ENCODE results near the gene LYRM9.

LYRM9 gene

DNA sequence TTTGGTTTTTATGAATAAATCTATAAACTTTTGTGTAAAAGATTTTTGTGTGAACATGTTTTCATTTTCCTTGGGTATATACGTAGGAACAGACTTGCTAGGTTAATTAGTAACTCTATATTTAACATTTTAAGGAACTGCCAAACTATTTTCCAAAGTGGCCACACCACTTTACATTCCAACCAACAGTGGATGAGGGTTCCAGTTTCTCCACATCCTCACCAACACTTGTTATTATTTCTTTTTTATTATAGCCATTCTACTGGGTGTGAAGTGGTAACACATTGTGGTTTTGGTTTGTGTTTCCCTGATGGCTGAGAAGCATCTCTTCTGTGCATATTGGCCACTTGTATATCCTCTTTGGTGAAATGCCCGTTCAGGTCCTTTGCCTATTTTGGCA, 20.0 kb downstream of the LYRM9 start:
- no peak for DNase-seq
- no peaks in the 10 kb centered on the region for H3K27me3 Mint-ChIP-seq
- H3K36me3 Mint-ChIP-seq (ENCODE audit: low read depth): peaks cover 3% of the 10 kb centered on the region
- H3K4me3 Mint-ChIP-seq: no peak overlapping the region
- H3K4me1 Mint-ChIP-seq (ENCODE audit: low read depth): peaks cover 1% of the 10 kb centered on the region
- peaks cover 2% of the 10 kb centered on the region for H3K9me3 Mint-ChIP-seq
- H3K27ac Mint-ChIP-seq: no peak overlapping the region

DNA sequence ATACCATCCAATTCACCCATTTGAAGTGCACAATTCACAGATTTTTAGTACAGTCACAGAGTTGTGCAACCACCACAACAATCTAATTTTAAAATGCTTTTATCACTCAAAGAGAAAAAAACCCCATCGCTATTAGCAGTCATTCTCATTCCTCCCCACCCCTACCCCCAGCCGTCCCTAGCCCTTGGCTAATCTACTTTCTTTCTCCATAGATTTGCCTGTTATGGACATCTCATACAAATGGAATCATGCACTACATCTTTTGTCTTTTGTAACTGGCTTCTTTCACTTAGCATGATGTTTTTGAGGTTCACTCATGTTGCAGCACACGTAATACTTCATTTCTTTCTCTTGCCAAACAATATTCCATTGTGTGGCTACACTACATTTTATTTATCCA, 20.4 kb downstream of the LYRM9 start:
- no peak for DNase-seq
- Mint-ChIP-seq H3K27ac (no peak overlapping the region), H3K4me1 (ENCODE audit: low read depth) (no peaks in the 10 kb centered on the region)

DNA sequence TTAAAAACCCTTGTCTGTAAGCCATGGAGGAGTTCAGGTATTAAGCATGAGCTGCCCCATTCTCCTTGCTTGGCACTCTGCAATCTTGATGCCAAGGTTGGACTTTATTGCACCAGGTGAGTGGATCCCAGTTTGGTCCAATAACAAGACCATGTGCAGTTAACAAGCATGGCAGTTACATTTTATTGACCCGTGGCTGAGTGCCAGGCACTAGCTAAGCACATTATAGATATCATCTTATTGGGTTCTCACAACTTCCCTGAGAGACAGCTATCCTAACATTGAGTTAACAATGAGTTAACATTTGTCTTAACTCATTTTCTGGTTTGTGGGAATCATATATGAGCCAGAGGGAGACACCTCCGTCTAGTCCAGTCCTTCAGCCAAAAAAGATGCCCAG, 21.8 kb downstream of the LYRM9 start:
- Mint-ChIP-seq H3K27ac (no peak overlapping the region), H3K27me3 (no peaks in the 10 kb centered on the region), H3K4me3 (no peak overlapping the region), H3K36me3 (ENCODE audit: low read depth) (peaks cover 3% of the 10 kb centered on the region), H3K4me1 (ENCODE audit: low read depth) (no peaks in the 10 kb centered on the region), H3K9me3 (peaks cover 2% of the 10 kb centered on the region)
- no peak for DNase-seq

More for the DNA sequence above, 20.4 kb downstream of the LYRM9 start:
- Mint-ChIP-seq H3K9me3 (peaks cover 2% of the 10 kb centered on the region), H3K36me3 (ENCODE audit: low read depth) (peaks cover 3% of the 10 kb centered on the region), H3K27me3 (no peaks in the 10 kb centered on the region), H3K4me3 (no peak overlapping the region)

DNA sequence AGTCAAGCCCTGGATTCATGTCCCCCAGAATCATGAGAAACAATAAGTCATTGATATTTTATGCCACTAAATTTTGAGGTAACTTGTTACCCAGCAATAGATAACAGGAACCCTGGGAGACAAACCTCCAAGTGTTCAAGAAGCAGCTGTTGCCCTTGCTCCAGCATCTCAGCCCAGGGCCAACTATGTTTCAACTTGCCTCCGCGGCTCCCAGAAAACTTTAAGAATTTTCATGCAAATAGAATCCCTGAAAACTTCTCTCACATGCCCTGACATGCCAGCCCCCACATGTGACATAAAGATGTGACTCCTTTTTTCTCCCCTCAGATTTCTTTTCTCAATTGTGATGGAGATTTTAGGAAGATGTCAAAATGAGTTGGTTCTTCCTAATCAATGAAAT, 22.8 kb downstream of the LYRM9 start:
- no peak overlapping the region for H3K4me3 Mint-ChIP-seq
- H3K27me3 Mint-ChIP-seq: no peaks in the 10 kb centered on the region
- H3K4me1 Mint-ChIP-seq (ENCODE audit: low read depth): no peaks in the 10 kb centered on the region
- no peak for DNase-seq
- no peak overlapping the region for H3K27ac Mint-ChIP-seq
- H3K36me3 Mint-ChIP-seq (ENCODE audit: low read depth): peaks cover 3% of the 10 kb centered on the region
- peaks cover 2% of the 10 kb centered on the region for H3K9me3 Mint-ChIP-seq

DNA sequence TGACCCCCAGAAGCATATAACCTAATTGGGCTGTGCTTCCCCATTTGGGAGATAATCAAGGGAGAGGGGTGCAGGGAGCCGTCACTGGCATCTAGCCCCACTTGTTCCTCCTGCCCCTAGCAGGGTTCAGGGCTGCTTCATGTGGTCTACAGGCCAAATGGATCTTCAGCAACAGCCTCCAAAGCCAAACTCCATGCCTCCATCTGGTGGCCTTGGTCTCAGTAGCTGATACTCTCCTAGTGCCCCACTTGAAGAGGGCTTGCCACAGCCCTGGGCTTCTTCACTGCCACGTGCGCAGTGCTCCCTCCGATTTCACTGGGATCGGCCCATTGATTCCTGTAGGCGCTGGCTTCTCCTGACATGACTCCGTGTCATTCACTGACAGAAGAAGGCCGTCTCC, 24.6 kb downstream of the LYRM9 start:
- no peaks in the 10 kb centered on the region for H3K4me1 Mint-ChIP-seq (ENCODE audit: low read depth)
- no peak overlapping the region for H3K27ac Mint-ChIP-seq
- H3K9me3 Mint-ChIP-seq: peaks cover 2% of the 10 kb centered on the region
- H3K36me3 Mint-ChIP-seq (ENCODE audit: low read depth): no peaks in the 10 kb centered on the region
- no peak for DNase-seq
- H3K27me3 Mint-ChIP-seq: no peaks in the 10 kb centered on the region
- no peak overlapping the region for H3K4me3 Mint-ChIP-seq

DNA sequence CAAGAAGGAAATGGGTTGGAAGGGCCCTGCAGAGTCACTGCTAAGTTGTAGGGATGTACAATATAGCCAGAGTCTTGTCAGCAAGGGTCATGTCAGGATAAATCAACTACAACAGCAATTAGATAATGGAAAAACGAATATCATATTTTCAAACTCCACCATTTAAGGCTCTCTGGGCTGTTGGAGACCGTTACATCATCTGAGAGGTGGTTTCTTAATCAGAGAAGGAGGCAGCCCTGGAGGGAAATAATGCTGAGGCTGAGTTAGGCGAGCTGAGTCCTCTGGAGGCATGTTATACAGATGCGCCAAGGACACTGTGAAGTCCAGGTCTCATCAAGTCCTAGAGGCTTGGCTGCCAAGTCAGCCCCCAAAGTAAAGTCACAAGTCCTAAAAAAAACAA, 30.3 kb downstream of the LYRM9 start:
- Mint-ChIP-seq H3K36me3 (ENCODE audit: low read depth) (no peaks in the 10 kb centered on the region), H3K4me3 (no peak overlapping the region), H3K27ac (no peak overlapping the region), H3K9me3 (no peaks in the 10 kb centered on the region), H3K27me3 (no peaks in the 10 kb centered on the region), H3K4me1 (ENCODE audit: low read depth) (no peaks in the 10 kb centered on the region)
- no peak for DNase-seq

DNA sequence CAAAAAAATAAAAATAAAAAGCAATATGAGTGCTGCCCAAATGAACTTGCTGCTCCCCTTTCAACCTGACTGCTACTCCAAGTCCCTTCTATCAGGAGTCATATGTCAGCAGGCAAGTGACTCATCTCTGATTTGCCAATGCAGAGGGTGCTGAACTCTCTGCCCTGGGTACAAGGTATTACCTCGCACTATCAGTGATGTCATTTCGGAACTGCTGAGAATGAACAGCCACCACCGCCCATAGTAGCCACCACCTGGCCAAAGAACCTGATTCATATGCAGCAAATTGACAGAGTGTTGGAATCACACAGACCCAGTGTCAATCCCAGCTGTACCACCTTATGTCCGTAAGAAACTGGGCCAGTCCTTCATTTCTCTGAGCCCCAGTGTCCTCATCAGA, 31.2 kb downstream of the LYRM9 start:
- DNase-seq: no peak
- Mint-ChIP-seq H3K27me3 (no peaks in the 10 kb centered on the region), H3K9me3 (no peaks in the 10 kb centered on the region), H3K4me3 (no peak overlapping the region), H3K36me3 (ENCODE audit: low read depth) (no peaks in the 10 kb centered on the region), H3K27ac (no peak overlapping the region), H3K4me1 (ENCODE audit: low read depth) (no peaks in the 10 kb centered on the region)

DNA sequence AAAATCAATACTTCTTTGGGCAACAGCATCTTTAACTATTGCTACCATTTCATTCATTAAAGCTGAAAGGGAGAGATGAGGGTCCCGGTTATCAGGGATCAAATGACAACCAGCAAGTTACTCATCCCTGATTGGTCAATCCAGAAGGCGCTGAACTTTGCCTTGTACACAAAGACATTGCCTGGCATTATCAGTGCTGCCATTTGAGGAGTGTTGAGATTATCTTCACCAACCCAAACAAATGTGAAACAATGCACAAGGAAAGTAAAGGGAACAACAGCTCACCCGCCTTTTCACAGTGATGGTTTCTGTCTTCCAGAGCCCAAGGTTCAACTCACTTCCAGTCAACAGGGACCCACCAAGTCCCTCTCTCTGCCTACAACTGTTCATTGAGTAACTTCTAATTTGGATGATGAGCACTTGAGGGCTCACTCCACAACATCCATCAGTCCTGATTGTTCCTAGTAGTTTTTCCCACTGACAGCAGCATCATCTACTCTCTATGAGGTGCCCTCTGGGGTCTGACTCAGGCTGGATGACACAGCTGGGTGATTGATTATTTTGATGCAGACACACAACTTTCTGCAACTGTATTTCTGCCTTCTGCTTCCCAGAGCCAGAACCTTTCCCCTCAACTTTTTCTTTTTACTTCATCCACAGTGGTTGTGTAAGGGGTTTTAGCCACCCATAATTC, 32.0 kb downstream of the LYRM9 start:
- Mint-ChIP-seq H3K27me3 (no peaks in the 10 kb centered on the region), H3K36me3 (ENCODE audit: low read depth) (no peaks in the 10 kb centered on the region), H3K9me3 (no peaks in the 10 kb centered on the region), H3K4me3 (no peak overlapping the region), H3K4me1 (ENCODE audit: low read depth) (no peaks in the 10 kb centered on the region), H3K27ac (no peak overlapping the region)
- no peak for DNase-seq

DNA sequence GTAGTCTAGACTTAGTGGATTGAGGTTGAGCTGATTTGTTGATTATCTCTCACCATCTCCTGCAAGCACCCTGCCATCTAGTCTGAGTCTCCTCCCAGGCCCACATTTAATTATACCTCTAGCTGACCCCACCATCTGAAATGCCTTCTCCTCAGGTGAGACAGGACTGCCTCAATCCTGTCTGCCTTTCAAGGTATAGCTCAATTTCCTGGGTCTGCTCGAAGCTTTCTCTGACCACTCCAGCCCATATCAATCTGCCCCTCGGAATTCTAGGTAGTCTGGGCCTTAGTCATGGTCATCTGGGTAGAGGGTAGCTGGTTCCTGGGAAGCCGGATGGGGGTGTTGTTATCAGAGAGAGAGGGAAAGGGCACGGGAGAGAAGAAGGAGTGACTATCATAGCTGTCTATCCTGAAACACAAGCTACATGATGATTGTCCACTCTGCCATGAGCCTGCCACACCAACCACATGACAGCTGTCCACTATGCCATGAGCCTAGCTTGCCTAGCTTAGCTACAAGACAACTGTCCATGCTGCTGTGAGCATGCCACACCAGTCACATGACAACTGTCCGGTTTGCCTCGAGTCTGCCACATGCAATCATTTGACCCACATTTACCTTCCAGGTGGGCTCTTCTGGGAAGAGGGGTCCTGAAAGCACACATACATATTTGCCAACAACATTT, 34.4 kb downstream of the LYRM9 start:
- Mint-ChIP-seq H3K36me3 (ENCODE audit: low read depth) (no peaks in the 10 kb centered on the region), H3K9me3 (no peaks in the 10 kb centered on the region), H3K4me1 (ENCODE audit: low read depth) (no peaks in the 10 kb centered on the region), H3K27me3 (peaks cover under 1% of the 10 kb centered on the region), H3K27ac (no peak overlapping the region), H3K4me3 (no peak overlapping the region)
- no peak for DNase-seq

DNA sequence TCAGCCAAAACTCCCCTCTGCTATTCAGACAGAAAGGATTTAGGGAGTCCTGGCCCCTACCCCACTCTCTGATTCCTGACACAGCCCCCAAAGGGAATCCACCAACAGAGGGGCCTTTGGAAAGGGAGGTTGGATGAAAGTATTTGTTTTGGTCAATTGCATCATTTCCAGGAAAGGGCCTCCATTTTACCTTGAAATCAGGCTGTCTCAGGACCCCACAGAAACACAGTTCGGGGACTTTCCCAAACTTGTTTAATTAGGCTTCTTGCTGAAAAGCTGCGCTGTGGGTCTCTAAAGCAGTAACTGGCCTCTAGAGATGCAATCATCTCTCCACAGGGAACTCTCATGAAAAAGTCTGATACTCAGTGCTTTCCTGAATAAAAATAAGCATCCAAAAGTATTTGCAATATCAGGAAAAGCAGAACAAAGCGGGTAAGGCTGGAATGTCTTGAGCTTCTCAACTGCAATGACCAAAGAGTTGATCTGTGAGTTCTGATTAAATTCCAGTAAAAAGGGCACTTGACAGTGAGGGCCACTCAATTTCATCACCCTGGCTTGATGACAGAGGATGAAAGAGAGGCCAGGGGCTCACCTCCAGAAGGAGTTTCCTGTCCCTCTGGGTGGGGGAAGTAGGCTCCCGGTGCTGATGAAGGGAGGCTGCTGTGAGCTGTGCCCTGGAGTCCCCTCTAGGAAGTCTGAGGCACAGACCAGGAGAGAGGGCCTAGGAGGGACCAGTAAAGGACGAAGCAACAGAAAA, 36.3 kb downstream of the LYRM9 start:
- H3K27ac Mint-ChIP-seq: no peak overlapping the region
- no peaks in the 10 kb centered on the region for H3K4me1 Mint-ChIP-seq (ENCODE audit: low read depth)
- no peaks in the 10 kb centered on the region for H3K9me3 Mint-ChIP-seq
- no peak overlapping the region for H3K4me3 Mint-ChIP-seq
- no peaks in the 10 kb centered on the region for H3K36me3 Mint-ChIP-seq (ENCODE audit: low read depth)
- peaks cover 3% of the 10 kb centered on the region for H3K27me3 Mint-ChIP-seq
- DNase-seq: no peak

DNA sequence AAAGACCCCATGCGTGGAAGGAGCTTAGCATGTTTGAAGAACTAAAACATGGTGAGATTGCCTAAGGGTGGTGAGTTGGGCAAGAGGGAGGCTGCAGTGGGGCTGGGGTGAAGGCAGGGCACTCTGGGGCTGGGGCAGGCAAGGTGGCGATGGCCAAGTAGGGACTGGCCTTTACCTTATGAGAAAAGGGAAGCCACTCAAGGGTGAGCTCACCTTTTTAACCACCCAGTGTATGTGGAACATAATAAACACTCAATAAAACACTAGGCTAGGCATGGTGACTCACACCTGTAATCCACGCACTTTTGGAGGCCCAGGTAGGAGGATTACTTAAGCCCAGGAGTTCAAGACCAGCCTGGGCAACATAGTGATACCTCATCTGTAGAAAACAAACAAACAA, 37.7 kb downstream of the LYRM9 start:
- no peak for DNase-seq
- Mint-ChIP-seq H3K9me3 (no peaks in the 10 kb centered on the region), H3K27ac (no peak overlapping the region), H3K4me3 (no peak overlapping the region), H3K27me3 (peaks cover 3% of the 10 kb centered on the region), H3K36me3 (ENCODE audit: low read depth) (no peaks in the 10 kb centered on the region), H3K4me1 (ENCODE audit: low read depth) (no peaks in the 10 kb centered on the region)

DNA sequence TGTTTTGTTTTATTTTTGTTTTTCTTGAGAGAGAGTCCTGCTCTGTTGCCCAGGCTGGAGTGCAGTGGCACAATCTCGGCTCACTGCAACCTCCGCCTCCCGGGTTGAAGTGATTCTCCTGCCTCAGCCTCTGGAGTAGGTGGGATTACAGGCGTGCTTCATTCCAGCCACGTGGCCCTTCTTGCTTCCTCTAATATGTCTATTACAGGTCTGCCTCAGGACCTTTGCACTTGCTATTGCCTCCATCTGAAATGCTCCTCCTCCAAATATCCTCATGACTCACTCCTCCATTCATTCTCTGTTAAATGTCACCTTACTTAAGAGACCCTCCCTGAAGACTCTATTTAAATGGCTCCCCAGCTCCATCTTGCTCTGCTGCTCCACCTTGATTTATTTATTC, 39.0 kb downstream of the LYRM9 start:
- Mint-ChIP-seq H3K27me3 (peaks cover 3% of the 10 kb centered on the region), H3K4me1 (ENCODE audit: low read depth) (no peaks in the 10 kb centered on the region), H3K27ac (no peak overlapping the region), H3K9me3 (no peaks in the 10 kb centered on the region), H3K4me3 (no peak overlapping the region), H3K36me3 (ENCODE audit: low read depth) (no peaks in the 10 kb centered on the region)
- no peak for DNase-seq

DNA sequence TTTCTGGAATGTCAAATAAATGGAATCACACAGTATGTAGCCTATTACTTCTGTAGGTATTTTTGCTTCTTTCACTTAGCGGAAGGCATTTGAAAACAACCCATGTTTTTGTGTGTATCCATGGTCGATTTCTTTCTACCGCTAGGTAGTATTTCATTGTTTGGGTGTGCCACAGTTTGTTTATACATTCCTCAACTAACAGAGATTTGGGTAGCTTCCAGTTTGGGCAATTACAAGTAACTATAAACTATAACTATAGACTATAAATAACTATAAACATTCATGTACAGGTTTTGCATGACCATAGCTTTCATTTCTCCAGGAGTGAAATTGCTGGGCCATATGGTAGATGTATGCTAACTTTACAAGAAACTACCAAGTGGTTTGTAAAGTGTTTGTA, 40.1 kb downstream of the LYRM9 start:
- H3K4me1 Mint-ChIP-seq (ENCODE audit: low read depth): no peaks in the 10 kb centered on the region
- no peak overlapping the region for H3K27ac Mint-ChIP-seq
- DNase-seq: no peak
- H3K9me3 Mint-ChIP-seq: no peaks in the 10 kb centered on the region
- no peaks in the 10 kb centered on the region for H3K36me3 Mint-ChIP-seq (ENCODE audit: low read depth)
- H3K27me3 Mint-ChIP-seq: peaks cover 3% of the 10 kb centered on the region
- H3K4me3 Mint-ChIP-seq: no peak overlapping the region

DNA sequence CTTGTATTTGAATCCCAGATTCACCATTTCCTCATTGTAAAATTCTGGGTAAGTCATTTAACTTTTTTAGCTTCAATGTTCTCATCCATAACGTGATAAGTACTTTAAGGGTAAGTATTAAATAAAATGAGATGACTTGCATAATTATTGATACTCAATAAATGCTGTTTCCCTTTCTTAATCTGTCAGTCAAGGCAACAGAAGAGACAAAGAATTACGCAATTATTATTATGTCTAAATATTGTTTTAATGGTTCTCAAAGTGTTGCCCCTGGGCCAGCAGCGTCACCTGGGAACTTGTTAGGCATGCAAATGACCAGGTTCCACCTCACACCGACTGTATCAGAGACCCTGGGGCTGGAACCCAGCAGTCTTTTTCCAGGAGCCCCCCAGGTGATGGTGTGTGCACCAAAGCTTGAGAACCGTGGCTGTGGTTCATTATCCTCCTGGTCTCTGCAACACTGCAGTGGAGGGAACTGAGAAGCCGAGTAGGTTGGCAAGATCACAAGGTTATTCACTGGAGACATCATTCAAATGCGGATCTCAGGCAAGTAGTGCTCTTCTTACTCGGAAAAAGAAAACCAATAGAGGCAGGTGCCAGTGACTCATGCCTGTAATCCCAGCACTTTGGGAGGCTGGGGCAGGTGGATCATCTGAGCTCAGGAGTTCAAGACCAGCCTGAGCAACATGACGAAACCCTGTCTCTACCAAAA, 43.5 kb downstream of the LYRM9 start:
- H3K27me3 Mint-ChIP-seq: peaks cover 3% of the 10 kb centered on the region
- H3K27ac Mint-ChIP-seq: no peak overlapping the region
- no peak for DNase-seq
- H3K36me3 Mint-ChIP-seq (ENCODE audit: low read depth): no peaks in the 10 kb centered on the region
- H3K4me3 Mint-ChIP-seq: no peak overlapping the region
- H3K9me3 Mint-ChIP-seq: no peaks in the 10 kb centered on the region
- peaks cover 21% of the 10 kb centered on the region for H3K4me1 Mint-ChIP-seq (ENCODE audit: low read depth)

All from activated T-cell treated with anti-CD3 and anti-CD28 coated beads, Interleukin-2, amount 50 U/mL, for 24 hours (primary cell).